Measurements from ENCODE around the gene ZBTB17.

DNA sequence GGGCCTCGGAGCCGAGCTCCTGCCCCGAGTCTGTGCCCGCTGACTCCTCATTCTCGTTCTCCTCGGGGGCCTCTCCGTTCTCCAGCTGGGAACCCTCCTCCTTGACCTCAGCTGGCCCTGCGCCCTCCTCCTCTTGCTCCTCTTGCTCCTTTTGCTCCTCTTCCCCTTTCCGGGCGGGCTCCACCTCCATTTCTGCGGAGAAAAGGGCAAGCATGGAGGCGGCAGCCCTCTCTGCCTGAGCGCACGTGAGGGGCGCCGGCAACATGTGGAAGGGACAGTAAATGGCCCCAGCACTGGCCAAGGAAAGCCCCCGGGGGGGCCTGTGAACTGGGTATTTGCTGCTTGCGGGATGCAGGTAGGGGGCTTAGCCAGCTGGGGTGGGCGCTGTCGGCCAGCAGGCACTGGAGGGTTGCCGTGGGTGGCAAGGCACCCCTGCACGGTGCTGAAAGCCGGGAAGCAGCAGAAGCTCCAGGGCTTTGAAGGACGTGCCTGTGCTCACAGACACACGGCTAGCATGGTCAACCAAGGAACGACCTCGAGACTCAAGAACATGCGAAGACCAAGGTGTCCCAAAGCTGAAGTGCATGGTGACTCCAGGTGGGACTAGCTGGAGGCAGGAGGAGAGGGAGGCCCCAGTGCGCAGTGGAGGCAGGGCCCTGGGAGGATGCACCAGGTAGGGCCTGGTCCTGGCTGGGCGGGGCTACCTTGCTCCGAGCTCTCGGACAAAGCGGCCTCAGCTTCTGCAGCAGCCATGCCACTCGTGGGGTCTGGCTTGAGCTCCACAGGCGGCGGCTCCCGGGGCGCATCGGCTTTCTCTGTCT, 30.7 kb downstream of the ZBTB17 start:
- TF ChIP-seq POLR2A (IDR thresholded peaks at IDR 0.05): no peak
- TF ChIP-seq CTCF (IDR thresholded peaks at IDR 0.05): no peak
